CD4-positive, alpha-beta T cell treated with Interleukin-6 at 100 ng/mL for 8 hours (primary cell): ENCODE results near the gene ZNF417.
"Not testable (repeated sequence)": the region's sequence is repeated elsewhere in the genome, so short reads cannot be mapped to it uniquely, and the experiment has no call there.

ENCODE experiments used
- DNase-seq: peaks from one replicate; pipeline ENCODE4 v3.0.0-alpha.2; 2020; ENCODE audit warnings: mixed read lengths, low spot score

Gene ZNF417

GRCh38 chr19:57887195-57887941, 29.0 kb downstream of the ZNF417 start:
- DNase-seq, result no peak

- no peak for DNase-seq
Measured at GRCh38 chr19:57886046-57886445, 30.3 kb downstream of the ZNF417 start.

GRCh38 chr19:57873883-57874799, 42.3 kb downstream of the ZNF417 start:
- DNase-seq, result not testable (repeated sequence)

DNA sequence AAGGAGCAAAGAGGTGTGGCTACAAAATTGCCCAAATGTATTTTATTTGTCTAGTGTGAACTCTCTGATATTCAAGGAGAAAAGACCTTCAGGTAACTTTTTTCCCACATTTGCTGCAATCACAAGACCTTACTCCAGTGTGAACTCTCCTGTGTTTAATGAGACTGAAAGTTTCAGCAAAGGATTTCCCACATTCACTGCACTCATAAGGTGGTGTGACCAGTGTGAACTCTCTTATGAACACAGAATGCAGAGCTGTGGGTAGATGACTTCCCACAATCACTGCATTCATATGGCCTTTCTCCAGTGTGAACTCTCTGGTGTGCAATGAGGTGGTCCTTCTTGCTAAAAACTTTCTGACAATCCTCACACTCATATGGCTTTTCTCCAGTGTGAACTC, 43.9 kb downstream of the ZNF417 start:
- DNase-seq, result no peak

DNA sequence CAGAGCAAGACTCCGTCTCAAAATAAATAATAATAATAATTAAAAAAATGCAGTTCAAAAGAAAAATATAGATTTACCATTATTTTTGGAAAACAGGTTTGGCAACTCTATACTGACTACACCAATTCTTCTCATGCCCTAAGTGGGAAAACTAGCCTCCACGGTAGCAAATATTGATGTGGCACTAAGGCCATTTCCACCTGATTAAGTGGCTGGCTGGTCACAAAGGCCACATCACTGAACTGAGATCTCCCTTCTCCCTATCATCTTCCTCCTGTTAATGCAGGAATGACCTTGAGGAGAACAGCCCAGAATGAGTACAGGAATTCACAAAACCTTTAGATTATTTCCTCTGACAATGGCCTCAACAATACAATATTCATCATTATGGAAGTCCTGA, 46.2 kb downstream of the ZNF417 start:
- no peak for DNase-seq

DNA sequence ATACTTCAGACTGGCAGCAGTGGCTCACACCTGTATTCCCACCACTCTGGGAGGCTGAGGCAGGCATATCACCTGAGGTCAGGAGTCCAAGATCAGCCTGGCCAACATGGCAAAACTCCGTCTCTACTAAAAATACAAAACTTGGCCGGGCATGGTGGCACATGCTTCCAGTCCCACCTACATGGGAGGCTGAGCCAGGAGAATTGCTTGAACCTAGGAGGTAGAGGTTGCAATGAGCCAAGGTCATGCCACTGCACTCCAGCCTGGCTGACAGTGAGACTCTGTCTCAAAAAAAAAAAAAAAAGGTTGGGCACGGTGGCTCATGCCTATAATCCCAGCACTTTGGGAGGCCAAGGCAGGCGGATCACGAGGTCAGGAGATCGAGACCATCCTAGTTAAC, 46.7 kb downstream of the ZNF417 start:
- DNase-seq, result not testable (repeated sequence)

- no peak for DNase-seq
Measured at GRCh38 chr19:57867868-57868492, 48.4 kb downstream of the ZNF417 start.
